Fibroblast of skin of left quadriceps (primary cell): ENCODE measurements around the gene KLF6.

Experiments
- DNase-seq, 2 experiments: peaks; one replicate each; pipeline ENCODE4 v3.0.0-alpha.2; 2013; ENCODE audit warnings: low read depth in 2 of 2

KLF6 gene

DNA sequence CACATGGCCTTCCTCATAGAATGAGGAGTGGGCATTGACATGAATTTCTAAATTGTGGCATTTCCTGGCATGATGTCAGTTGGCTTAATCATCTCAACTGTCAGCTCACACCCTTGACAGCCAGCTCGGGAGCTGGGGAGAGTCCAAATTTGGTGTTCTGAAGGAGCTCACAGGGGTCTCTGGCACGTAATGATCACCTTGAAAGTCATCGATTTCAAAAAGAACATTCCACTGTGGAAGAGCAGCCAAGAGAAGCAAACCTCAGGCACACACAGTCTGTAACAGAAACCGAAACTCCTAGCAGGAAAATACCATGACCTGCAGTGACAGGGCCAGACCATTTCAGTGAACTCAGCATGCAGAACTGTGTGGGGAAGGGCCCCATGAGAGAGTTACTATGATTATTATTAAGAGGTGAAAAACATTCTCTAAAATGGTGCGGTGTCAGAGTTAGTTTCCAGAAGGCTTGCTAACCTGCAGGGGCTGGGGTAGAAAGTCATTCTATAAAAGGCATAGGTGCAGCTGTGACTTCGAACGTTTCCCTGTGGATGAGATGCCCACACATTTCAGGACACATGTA is 26.4 kb upstream of the KLF6 start:
- no peak for DNase-seq

DNA sequence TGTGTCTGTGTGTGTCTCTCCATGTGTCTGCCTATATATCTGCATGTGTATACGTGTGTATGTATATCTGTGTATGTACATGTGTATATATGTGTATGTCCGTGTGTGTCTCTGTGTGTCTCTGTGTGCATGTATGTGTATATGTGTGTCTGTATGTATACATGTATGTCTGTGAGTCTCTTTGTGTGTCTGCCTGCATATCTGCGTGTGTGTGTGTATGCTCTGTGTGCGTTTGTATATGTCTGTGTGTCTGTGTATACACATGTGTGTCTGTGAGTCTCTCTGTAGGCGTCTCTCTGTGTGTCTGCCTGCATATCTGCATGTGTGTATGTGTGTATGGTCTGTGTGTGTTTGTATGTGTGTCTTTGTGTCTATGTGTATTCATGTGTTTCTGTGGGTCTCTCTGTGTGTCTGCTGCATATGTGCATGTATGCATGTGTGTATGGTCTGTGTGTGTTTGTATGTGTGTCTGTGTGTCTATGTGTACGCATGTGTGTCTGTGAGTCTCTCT is 23.7 kb upstream of the KLF6 start:
- DNase-seq, result no peak

DNA sequence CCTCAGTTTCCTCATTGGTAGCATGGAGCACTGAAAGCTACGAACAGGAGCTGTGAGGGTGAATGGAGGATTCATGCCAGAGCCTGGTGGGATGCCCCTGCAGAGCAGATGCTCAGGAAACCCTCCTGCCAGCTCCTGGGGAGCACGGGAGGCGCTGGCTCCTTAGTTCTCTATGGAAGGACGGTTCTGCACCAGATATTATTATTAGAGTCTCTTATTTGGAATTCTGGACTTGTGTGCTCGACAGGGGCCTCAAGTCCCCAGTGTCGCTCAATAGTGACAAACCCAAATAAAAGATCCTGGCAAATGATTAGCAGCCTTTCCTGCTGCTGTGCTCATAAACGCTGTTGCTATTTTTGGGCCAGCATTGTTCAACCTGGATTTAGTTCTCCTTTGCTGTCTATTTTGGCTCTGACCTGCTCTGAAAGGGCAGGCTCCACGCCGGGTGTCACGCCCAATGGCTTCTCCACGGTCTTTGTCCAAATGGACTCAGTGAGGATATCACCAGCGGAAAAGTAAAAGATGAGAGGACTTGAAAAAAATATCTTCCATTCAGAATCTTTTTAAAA is 23.0 kb upstream of the KLF6 start:
- no peak for DNase-seq

DNA sequence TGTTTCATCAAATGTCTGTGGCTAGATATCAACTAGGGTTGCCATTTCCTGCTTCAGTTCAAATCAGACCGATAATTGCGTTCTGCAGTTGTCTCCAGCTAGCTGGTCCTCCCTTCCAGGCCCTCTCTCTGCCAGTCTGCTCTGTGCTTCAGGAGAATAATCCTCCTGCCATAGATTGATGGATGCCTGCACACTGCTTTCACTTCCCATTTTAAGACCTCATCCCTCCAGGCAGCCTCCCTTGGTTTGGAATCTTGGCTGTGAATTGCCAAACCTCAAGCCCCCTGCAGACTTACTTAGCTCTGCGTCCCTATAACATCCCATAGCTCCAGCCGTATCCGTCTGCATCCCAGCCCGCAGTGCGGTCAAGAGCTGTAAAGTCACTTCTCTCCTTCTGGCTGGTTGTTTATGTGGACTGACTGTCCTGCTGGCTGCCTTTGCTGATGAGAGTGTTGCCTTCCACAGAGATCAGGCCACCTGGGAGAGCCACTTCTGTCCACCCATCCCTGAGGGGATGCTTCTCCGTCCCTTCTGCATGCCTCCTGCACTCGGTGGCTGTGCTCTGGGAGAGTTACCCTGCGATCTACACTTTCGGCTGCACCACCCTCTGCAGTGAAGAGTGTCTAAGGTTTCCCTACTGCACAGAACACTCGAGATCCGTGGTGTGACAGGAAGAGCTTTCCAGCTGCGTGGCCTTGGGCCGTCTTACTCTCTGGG is 22.4 kb upstream of the KLF6 start:
- no peak for DNase-seq

DNA sequence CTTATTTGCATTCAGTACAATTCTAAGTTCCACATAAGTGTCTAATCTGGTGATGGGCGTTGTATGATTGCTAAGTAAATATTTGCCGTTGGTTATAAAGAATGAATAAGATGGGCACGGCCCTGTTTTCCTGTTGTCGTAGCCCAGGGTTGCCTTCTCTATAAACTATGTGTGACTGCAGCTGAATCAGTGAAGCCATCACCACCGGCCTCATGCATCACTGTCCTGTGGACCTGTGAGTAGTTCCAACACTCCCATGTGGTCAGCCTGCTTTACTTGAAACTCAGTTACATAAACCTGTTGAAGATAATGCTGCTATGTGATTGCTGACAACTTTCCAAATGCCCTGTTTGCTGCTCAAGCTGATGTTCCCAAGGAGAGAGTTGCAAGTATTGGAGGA is 21.6 kb upstream of the KLF6 start:
- DNase-seq, result no peak

DNA sequence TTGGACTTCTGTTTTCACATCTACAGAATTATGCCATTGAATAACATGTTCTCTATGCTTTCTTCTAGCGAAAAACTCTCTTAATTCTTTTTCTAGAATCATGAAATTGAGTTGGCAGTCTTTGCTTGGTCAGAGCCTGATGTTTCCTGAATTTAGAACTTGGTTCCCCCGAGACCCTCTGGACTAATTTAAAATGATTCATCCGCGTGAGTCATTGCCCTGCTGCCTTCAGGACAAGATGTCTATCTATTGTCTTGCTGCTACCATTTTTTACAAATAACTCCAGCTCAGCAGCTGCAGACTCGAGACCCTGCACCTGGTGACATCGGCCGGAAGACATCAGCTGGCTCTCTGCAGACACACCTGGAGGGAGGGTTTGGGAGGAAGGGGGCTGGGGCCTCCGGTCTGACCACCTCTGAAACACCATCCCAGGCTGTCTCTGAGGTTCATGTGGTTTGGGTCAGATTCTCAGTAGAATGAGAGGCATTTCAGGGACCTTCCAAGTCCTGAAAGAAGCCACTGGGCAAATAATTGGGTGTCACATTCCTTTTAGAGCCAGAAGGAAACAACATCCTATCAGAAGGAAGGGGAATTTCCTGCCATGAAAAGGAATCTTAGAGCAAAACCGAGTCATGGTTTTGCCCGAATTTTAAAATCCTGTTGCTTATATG is 20.9 kb upstream of the KLF6 start:
- peak; percentile 78 to 82 for DNase-seq

DNA sequence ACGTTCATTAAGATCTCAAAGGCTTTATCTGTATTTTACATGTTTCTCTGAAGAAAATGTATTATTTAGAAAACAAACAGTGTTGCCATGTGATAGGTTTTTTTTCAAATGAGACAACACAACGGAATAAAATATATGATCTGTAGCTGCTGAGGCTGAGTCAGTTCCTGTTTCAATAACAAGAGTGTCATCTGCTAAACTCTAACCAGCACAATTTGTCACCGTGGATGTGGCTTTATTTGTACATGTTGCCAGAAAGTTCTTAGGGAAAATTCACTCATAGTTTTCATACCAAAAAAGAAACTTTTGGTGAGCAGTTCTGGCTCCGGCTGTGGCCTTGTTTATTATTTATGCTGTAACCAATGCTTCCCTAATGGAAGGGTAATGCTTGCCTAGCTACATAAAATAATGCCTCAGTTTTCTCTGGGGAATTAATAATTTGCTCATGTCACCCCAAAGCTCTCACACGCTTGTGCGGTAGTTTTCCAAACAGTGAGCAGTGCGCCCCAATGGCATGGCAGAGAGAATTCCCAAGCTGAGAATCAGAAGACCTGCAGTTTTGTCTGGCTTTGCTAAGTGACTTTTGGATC is 20.3 kb upstream of the KLF6 start:
- no peak for DNase-seq

DNA sequence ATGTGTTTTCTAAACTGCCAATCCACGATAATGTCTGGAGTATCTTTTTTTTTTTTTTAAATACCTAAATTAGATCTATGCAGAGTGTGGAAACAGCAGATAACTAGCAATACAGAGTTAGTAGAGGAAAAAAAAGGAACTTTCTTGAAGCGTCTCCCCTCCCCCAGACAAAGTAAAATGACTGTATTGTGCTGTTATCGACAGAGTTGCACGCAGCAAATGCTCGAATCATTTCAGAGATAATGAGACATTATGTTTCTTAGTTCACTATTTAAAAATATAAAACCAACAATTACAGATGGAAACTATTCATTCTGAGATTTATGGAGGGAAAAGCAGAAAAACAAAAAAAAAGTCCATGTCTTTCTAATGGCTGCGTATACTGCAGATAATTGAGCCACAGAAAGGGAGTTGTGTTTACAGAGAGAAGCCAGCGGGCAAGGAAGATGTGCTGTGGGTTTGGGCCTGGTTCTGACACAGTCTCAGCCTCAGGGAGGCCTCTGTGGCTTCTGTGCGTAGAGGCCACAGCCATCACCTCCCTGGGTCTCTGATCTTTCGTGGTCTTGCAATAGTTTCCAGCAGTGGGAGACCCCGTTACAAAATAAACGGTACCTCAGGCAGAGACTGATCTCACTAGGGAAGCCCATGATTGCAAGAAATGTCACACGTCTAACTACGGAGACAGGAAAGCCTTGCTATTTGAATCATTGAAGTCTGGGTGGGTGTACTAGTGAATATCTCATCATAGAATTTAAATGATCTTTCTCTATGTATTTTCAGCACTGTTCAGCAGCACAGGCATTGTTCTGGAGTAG is 19.1 kb upstream of the KLF6 start:
- DNase-seq, result no peak

DNA sequence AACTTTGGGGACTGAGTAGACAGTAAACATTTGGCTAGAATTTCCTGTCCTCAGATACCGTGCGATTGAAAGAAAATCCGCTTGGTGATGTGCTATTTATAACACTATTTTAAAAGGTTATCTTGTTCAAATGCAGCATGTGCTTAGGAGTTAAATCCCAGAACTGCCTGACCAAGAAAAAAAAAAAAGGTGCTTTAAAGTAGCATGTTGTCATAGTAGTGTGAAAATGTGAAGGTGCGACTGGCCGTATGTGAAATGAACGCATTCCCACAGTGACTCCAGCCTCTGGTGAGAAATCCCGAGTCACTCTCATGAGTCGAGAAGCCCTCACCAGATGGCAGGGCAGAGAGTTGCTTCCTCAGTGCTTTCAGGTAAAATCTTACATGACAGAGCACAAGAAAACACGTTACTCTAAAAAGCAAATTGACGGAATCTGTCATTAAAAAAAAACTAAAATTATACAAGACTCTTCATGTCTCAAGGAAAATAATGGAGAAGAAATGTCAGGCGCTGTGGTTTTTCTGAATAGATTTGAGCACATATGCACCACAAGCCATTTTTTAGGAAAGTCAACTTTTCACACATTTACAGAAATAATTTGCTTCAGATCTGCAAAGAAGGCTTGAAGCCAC is 18.4 kb upstream of the KLF6 start:
- no peak for DNase-seq

DNA sequence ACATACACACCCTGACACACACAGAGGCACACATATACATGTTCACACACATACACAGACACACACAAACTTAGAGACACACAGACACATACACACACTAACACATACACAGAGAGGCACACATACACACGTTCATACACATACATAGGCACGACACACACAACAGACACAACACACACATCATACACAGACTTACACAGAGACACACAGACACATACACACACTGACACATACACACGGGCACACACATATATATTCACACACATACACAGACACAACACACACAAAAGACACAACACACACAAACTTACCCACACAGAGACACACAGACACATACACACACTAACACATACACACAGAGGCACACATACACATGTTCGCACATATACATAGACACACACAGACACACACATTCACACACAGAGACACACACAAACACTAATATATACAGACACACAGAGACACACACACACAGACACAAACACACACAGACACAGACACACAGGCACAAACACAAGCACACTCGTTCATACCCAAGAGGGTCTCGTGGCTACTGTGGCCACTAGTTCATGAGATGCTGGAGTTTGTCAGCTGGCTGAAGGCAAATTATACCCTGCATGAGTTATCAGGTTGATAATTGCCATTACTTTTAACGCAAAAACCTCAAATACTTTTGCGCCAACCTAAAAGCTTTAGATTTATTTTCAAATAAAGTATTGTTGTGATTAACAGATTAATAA is 17.7 kb upstream of the KLF6 start:
- DNase-seq, result no peak

DNA sequence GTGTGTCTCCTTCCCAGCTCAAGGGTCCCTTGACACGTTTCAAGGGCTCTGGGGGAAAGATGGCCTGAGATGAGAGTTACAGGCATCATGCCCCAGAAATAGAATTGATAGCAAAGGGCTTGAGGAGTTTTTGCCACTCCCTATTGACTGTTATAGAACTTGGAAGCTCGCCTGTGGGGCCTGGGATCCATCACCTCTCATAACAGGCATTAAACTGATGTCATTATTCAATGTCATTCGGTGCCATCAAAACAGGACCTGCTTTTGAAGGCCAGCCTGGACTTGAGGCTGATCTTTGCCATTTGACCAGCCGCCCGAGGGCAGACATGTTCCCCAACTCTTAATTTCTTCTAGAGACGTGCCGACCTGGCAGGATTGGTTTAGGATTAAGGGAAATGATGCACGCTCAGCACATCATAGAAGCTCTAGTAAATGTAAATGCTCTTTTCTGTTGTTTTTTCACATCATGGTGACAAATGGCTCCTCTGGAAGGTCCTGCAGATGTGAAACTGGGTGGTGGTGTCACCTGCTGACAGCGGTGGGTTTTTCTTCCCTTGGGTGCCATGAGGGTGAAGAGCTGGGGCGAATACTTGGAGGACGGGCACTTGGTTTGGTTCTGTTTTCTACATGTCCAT is 16.7 kb upstream of the KLF6 start:
- no peak for DNase-seq

DNA sequence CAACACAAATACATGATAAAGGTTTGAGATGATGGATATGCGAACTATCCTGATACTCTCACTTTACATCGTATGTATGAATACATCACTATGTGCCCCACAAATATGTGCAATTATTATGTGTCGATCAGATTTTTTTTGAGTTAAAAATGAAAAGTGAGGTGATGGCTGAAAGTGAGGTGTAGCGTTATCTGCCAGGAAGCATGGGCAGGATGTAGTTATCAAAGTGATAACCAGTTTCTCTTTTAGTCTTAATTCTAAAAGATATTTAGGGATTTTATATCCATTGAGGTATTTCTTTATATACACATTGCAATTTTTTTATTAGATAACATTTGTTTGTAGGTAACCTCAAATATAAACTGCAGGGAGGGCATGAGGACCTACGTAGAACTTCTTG is 15.6 kb upstream of the KLF6 start:
- no peak for DNase-seq

DNA sequence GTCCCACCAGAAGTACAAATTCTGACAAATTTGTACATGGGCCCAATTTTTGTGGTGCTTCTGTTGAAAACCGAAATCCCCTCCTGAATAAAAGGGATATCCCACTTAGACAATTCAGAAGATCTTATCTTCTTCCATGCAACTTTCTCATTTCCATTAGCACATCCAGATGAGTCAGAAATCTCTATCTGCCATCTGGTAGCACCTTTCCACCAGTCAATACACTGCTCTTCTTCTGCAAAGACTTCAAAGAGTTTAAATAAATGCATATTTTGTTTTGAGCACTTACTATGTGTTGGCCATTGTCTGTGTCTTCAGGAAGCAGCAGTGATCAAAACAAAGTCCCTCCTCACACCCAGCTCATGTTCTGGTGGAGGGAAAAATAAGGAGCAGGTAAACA is 12.7 kb upstream of the KLF6 start:
- DNase-seq, result no peak

DNA sequence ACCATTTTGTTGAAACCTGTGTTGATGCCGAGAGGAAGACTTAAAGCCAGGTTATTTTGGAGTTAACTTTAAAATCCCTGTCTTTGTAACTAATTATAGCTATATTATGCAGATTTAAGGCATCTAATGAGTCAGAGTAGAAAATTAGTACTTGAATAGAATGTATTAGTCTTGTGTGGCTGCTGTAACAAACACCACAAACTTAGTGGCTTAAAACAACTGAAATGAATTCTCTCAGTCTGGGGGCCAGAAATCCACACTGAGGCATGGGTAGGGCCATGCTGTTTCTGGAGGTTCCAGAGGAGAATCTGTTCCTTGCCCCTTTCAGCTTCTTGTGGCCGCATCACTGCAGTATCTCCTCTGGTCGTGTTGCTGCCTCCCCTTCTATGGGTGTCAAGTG is 8.5 kb upstream of the KLF6 start:
- no peak for DNase-seq

DNA sequence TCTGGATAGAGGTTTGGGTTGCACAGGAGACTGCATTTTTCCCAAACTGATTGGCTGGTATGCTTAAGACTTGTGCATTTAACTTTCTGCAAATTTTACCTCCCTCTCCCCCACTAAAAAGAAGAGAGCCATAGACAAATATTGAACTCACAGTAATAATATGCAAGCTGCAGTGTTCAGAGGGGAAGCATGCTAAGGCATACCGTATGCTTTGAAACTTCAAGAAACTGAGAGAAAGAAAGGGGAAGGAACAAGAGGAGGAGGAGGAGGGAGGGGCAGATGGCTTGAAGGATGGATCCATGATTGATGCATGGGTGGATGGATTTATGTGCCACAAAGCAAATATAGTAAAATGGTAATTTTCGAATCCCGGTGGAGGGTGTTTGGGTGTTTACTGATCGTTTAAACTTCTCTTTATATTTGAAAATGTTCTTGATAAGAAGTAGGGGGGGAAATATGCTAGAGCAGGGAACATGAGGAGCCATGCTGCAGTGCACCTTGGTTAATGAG is 7.8 kb upstream of the KLF6 start:
- no peak for DNase-seq

DNA sequence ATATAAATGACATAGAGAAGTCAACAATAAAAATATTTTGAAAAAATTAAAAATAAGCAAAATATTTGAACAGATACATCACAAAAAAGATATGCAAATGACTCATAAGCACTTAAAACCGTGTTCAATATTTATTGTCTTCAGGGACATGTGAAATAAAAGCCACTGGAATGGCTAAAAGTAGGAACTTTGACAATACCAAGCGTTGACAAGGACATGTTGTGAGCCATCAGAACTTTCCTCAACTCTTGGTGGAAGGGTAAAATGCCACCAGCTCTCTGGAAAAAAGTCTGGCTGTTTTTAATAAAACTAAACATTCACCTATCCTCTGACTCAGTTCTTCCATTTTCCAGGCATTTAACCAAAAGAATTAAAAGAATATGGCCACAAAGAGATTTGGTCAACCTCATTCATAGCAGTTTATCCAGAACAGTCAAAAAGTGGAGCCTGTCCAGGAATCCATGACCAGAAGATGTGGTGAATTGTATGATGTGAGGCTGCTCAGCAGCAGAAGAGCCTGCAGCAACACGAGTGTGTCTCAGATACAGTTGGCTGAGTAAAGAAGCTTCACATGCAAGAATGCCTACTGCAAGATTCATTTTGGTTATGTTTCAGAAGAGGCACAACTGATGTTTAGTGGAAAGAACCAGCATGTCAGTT is 7.1 kb upstream of the KLF6 start:
- DNase-seq, result no peak

DNA sequence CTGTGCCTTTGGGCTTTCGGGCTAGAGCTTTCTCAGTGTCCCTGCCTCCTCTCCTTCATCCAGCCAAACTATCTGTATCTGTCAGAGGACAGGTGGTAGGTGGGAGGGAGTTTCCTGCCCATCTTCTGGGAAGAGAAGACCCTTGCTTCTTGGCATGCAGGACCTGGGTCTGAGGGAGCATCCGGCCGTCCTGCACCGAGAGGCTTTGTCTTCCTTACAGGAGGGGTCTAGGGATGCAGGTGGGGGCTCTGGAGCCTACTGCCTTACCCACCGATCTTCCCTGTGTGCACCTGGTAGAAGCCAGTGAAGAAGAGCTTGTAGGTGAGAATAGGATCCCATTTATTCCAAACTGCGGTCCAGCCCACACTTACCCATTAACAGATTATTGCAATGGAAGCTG is 5.8 kb upstream of the KLF6 start:
- DNase-seq, result no peak

DNA sequence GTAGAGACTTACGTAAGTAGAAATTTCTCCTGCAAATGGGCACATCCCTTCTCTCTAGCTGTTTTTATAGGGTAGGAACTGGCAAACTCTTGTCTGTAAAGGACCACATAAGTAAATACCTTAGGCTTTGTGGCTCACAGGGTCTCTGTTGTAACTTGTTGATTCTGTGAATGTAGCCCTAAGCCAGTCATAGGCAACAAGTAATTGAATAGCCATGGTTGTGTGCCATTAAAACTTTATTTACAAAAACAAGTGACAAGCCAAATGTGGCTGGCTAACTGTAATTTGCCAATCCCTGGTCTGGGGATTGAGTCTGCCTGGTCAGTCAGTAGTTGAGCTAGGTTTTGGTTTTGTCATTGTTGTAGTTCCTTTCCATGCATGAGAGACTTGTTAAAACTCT is 5.3 kb upstream of the KLF6 start:
- DNase-seq, result no peak

DNA sequence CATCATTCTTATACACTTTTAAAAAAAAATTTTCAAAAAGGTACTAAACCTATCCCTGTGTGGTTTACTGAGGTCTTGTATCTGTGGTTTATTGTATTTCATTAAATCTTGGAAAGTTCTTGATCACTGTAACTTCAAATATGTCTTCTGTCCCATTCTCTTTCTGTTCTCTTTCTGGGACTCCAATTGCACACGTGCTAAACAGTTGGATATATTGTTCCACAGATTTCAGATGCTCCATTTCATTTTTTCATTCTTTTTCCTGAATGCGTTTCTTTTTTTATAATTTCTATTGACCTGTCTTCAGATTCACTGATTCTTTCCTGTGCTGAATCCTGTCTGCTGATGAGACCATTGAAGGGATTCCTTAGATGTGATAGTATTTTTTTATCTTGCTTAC is 4.6 kb upstream of the KLF6 start:
- no peak for DNase-seq
